Measurements from ENCODE around the gene TAF5.
"Not testable (repeated sequence)": the region's sequence is repeated elsewhere in the genome, so short reads cannot be mapped to it uniquely, and the experiment has no call there.

TAF5 gene

GRCh38 chr10:103367782-103368518, at the start of gene TAF5:
TSS of gene TAF5 (plus strand) at chr10:103367976. CDS start at chr10:103367990, 14 bp downstream.
- DNase-seq = peak; percentile 90 to 95

GRCh38 chr10:103327906-103328305, 39.9 kb upstream of the TAF5 start:
- no peak for DNase-seq

DNA sequence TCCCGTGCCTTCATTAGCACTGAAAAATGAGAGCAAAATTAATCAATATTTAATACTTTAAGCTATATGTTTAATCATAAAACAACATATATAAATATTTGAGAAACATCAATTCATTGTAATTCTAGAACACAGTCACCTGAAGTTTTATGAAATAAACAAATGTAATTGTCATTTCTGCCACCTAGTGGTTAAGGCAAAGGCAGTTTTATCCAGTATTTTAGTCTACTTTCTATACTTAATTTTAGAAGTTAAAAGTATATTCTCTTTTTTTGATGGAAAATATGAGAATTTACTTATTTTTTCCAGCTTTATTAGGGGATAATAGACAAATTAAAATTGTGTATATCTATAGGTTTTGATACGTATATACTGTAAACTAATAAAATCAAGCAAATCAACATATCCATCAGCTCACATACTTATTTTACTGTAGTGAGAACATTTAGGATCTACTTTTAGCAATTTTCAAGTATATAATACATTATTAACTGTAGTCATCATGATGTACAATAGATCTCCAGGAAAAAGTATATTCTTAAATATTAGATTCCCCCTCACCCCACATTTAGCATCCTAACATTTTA, 33.7 kb upstream of the TAF5 start:
- DNase-seq = peak in 1 of 2 donors; percentile 5

- DNase-seq = no peak
These were observed 33.2 kb upstream of the TAF5 start for GRCh38 chr10:103334567-103334966.

GRCh38 chr10:103336370-103336769, 31.4 kb upstream of the TAF5 start:
- no peak for DNase-seq

DNA sequence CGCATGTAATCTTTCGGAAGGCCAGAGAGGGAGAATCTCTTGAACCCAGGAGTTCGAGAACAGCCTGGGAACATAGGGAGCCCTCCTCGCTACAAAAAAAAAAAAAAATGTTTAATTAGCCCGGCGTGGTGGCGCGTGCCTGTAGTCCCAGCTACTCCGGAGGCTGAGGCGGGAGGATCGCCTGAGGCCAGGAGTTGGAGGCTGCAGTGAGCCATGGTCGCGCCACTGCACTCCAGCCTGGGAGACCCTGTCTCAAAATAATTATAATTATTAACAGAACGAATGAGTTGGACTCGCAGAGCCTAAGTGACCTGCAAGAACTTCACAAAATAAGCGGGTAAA, 17.6 kb upstream of the TAF5 start:
- DNase-seq = no peak

DNA sequence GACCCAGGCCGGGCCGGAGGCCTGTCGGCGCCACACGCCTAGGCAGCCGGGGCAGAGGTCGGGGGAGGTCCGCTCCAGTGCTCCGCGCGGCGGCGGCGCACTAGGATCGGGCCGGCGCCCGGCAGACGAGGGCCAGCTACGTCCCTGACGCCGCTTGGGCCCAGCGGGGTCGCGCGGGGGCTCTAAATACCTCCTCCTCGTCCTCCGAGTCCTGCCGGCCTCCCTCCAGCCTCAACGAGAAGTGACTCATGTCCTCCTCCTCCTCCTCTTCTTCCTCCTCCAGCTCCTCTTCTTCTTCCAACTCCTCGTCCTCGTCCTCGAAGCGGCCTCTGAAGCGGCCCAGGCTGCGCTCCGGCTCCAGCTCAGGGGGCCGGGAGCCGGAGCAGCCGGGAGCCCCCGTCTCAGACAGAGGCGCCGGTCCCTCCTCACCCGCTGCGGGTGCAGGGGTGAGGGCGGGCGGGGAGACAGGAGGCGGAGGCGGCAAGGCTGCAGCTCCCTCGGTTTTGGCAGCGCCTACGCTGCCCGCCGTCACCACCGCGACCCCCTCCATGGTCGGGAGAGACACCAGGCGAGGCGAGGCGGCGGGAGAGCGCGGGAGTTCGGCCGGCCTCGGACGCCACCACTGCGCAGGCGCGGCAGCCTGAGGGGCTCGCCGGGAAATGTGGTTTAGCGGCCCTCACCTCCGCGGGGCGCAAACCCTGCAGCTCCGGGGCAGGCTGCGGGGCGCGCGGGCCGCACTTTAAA, 17.1 kb upstream of the TAF5 start, which contains the start of gene PCGF6:
PCGF6 (minus strand) TSS at position 624 of the 744 bp plus-strand sequence; CDS start at position 550, 74 bp downstream.
- peak; percentile 54 to 74 for DNase-seq

GRCh38 chr10:103353281-103353680, 14.5 kb upstream of the TAF5 start:
- no peak for DNase-seq

GRCh38 chr10:103354567-103354966, 13.2 kb upstream of the TAF5 start:
- not testable (repeated sequence) for DNase-seq

DNA sequence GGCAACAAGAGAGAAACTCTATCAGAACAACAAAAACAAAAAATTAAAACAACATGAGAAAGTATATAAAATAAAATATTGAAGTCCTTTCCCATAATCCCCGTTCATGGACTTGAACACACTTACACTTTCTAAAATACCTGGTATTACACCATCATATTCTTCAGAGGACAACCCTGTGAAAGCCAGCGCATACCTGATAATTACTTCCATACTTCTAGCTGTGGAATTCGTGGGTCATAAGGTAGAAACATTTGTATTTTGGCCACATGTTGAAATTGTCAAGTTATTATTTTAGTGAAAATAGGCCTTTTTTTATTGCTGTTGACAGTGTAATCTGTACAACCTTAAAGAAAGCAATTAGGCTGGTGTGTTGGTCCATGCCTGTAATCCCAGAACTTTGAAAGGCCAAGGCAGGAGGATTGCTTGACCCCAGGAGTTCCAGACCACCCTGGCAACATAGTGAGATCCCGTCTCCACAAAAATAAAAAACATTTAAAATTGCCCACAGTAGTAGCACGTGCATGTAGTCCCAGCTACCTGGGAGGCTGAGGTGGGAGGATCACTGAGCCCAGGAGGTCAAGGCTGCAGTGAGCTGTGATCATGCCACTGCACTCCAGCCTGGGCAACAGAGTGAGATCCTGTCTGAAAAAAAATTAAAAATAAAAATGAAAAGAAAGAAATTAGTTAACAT, 11.7 kb upstream of the TAF5 start:
- DNase-seq = no peak

DNA sequence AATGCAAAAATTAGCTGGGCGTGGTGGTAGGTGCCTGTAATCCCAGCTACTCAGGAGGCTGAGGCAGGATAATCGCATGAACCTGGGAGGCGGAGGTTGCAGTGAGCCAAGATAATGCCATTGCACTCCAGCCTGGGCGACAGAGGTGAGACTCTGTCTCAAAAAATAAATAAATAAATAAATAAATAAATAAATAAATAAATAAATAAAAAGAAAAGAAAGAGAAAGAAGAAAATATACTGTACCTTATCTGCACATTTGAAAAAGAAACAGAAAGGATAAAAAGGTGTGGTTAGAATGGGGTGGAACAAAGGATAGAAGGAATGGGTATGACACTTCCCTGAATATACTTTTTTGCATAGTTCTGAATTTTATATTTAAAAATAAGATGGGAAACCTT, 8.3 kb upstream of the TAF5 start:
- DNase-seq = not testable (repeated sequence)

- not testable (repeated sequence) for DNase-seq
These were observed 7.0 kb upstream of the TAF5 start for GRCh38 chr10:103360791-103361190.

GRCh38 chr10:103367379-103367781, 396 bp upstream of the TAF5 start:
- DNase-seq = no peak

DNA sequence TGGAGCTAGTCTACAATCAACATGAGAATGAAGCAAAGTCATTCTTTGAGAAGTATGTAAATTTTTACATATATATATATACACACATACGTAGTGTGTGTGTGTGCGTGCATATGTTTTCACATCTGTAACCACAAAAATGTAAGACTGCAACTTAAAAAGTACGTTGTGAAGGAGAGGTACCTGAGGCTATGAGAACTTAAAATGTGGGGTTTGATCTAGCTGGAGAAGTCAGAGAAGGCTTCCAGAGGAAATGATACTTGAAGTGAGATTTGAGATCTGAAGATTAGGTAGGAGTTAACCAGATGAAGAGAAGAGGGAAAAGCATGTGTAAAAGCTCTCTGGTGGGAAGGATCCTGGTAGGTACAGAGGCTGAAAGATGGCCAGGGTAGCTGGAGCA, 5.8 kb downstream of the TAF5 start:
- no peak for DNase-seq

DNA sequence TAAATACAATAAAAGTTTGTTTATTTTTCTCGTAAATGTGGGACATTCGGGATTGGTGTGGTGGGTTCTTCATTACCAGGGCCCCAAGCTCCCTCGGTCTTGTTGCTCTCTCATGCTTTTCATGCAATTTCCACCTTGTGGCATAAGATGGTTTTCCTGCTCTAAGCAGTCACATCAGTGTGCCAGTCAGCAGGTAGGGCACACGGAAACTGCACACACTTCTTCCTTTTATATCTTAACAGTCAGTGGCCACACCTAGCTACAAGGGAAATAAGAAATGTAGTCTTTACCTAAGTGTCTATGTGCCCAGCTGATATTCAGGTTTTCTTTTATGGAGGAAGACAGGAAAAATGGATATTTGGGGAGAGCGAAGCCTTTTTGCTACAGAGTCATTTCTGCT, 6.5 kb downstream of the TAF5 start:
- no peak for DNase-seq

DNA sequence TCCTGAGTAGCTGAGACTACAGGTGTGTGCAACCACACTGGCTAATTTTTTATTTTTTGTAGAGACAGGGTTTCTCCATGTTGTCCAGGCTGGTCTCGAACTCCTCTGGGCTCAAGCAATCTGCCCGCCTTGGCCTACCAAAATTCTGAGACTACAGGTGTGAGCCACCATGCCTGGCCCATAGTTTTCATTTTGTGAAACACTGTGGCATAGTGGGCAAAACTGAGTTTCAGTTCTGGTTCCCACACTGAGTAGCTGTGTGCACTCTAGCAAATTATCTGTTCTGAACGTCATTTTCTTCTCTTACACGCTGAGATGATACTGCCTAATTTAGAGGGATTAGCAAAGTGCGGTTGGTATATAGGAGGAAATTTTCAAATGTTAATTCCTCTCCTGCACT, 15.0 kb downstream of the TAF5 start:
- no peak for DNase-seq

- no peak for DNase-seq
These were observed 26.4 kb downstream of the TAF5 start for GRCh38 chr10:103394180-103394579.

DNA sequence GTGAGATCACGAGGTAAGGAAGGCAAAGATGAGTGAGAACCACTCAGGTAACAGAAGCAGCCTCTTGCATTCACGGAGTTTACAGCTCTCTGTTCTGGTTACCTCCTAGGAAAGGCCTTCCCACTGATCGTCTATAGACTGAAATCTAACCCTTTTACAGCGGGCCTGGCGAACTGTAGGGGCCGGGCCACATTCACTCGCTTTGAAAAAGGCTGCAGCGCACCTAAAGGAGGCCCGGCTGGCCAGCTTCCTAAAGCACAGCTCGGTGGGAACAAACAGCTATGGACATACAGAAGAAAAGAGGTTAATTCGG, 27.9 kb downstream of the TAF5 start:
- DNase-seq = no peak

GRCh38 chr10:103396067-103396788, 28.5 kb downstream of the TAF5 start, which contains the start of the genes ATP5MK and PDCD11:
TSS of gene ATP5MK (minus strand) at chr10:103396475. CDS start at chr10:103392457, 4,018 bp downstream.
TSS of gene PDCD11 (plus strand) at chr10:103396626. CDS start at chr10:103398427, 1,801 bp downstream.
- DNase-seq = peak; percentile 97 to 98

GRCh38 chr10:103396789-103397087, 29.0 kb downstream of the TAF5 start:
- no peak for DNase-seq

DNA sequence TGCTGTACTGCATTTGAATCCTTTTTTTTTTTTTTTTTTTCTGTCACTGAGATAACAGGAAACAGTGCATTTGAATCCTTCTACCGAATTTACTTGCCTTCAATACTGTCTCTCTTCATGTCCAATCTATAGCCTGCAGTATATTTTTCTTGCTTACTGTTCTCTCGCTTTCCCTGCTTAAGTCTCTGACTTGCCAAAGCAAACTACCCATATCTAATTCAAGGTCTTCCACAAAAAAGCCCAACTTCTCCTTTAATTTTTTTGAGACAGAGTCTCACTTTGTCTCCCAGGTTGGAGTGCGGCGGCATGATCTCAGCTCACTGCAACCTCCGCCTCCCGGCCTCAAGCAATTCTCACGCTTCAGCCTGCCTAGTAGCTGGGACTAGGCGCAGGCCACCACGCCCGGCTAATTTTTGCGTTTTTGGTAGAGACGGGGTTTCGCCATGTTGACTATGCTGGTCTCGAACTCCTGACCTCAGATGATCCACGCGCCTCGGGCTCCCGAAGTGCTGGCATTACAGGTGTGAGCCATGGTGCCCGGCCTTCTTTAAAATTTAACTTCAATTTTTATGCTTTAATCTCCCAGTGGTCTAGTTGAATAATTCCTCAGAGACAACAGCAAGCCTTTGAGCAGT, 29.5 kb downstream of the TAF5 start:
- DNase-seq = no peak

GRCh38 chr10:103413564-103413963, 45.8 kb downstream of the TAF5 start:
- no peak for DNase-seq
